ENCODE data around the gene CERS5. TPM values are rescaled to one million over a fixed set of nuclear protein-coding genes. Genes with fewer than 3 reads are reported as not detected.
A peak's percentile ranks its signal among the peaks of the same experiment; 100 is the strongest.

Gene CERS5
- total and polyA plus RNA-seq, 5 donors from 2014 or later, result 45.4 to 61.9 (median 57.1) TPM

- Histone ChIP-seq H3K9me3 (ENCODE audit: control insufficient read depth in 2 of 2, low read length in 2 of 2) (no peaks in the 10 kb centered on the region), H3K27ac (ENCODE audit: insufficient read depth, low read length, poor library complexity, severe bottlenecking) (no peak overlapping the region), H3K4me3 (ENCODE audit: low read depth, low read length) (no peak overlapping the region), H3K4me1 (ENCODE audit: control insufficient read depth, insufficient read depth, low read length, poor library complexity, severe bottlenecking) (peaks cover 16% of the 10 kb centered on the region), H3K27me3 (ENCODE audit: control insufficient read depth, insufficient read depth, low read length) (no peaks in the 10 kb centered on the region), H3K36me3 (ENCODE audit: control insufficient read depth, insufficient read depth, low read length) (no peaks in the 10 kb centered on the region)
- ATAC-seq (ENCODE audit: low read depth in 2 of 2), result no peak
- H3K36me3 Mint-ChIP-seq, result no peaks in the 10 kb centered on the region
- peaks cover 3 to 17% (median 11%) of the 10 kb centered on the region in 4 donors for H3K4me1 Mint-ChIP-seq
- H3K4me3 Mint-ChIP-seq, result no peak overlapping the region
- no peaks in the 10 kb centered on the region for H3K9me3 Mint-ChIP-seq
- H3K27ac Mint-ChIP-seq, result peak overlapping the region in 2 of 3 donors; percentile 71 to 85
- no peaks in the 10 kb centered on the region for H3K27me3 Mint-ChIP-seq
- no peak for DNase-seq
Measured at GRCh38 chr12:50081096-50081808, 85.9 kb downstream of the CERS5 start.

GRCh38 chr12:50079771-50080170 lies 87.4 kb downstream of the CERS5 start:
- no peaks in the 10 kb centered on the region for H3K36me3 ChIP-seq (ENCODE audit: control insufficient read depth, insufficient read depth, low read length)

More at GRCh38 chr12:50079771-50080170, 87.4 kb downstream of the CERS5 start:
- Mint-ChIP-seq H3K9me3 (no peaks in the 10 kb centered on the region), H3K4me1 (peaks cover 3 to 13% (median 5%) of the 10 kb centered on the region in 4 donors), H3K4me3 (peak overlapping the region in 1 of 4 donors; percentile 64), H3K27ac (peak overlapping the region in 2 of 3 donors; percentile 26 to 65), H3K27me3 (no peaks in the 10 kb centered on the region), H3K36me3 (no peaks in the 10 kb centered on the region)
- no peak for ATAC-seq (ENCODE audit: low read depth in 2 of 2)
- no peak overlapping the region for H3K4me3 ChIP-seq (ENCODE audit: low read depth, low read length)
- no peak overlapping the region for H3K27ac ChIP-seq (ENCODE audit: insufficient read depth, low read length, poor library complexity, severe bottlenecking)
- H3K4me1 ChIP-seq (ENCODE audit: control insufficient read depth, insufficient read depth, low read length, poor library complexity, severe bottlenecking), result peaks cover 6% of the 10 kb centered on the region
- no peak for DNase-seq
- H3K27me3 ChIP-seq (ENCODE audit: control insufficient read depth, insufficient read depth, low read length), result no peaks in the 10 kb centered on the region
- no peaks in the 10 kb centered on the region for H3K9me3 ChIP-seq (ENCODE audit: control insufficient read depth in 2 of 2, low read length in 2 of 2)

Other genes with a start within 250 kb of the CERS5 start
- not detected for gene AQP2, start 216.6 kb downstream of the CERS5 start, total RNA-seq
- not detected for gene AQP2, start 216.6 kb downstream of the CERS5 start, polyA plus RNA-seq
- gene AQP5, start 205.5 kb downstream of the CERS5 start, total RNA-seq, result not detected
- gene AQP5, start 205.5 kb downstream of the CERS5 start, polyA plus RNA-seq, result not detected
- not detected for gene AQP6, start 194.4 kb downstream of the CERS5 start, total RNA-seq
- not detected for gene AQP6, start 194.4 kb downstream of the CERS5 start, polyA plus RNA-seq
- 17.2 TPM for gene RACGAP1, start 141.9 kb downstream of the CERS5 start, total RNA-seq
- gene RACGAP1, start 141.9 kb downstream of the CERS5 start, polyA plus RNA-seq, result 10 to 100 TPM; 17.1 to 22.9 (median 18.0) TPM
- gene ASIC1, start 109.8 kb downstream of the CERS5 start, total RNA-seq, result 2.1 TPM
- gene ASIC1, start 109.8 kb downstream of the CERS5 start, polyA plus RNA-seq, result under 1 TPM in 3 of 4 donors, not detected in 1; 0.47 to 0.49 (median 0.49) TPM
- gene SMARCD1, start 82.0 kb downstream of the CERS5 start, total RNA-seq, result 75.2 TPM
- 10 to 100 TPM; 12.0 to 22.3 (median 13.8) TPM for gene SMARCD1, start 82.0 kb downstream of the CERS5 start, polyA plus RNA-seq
- not detected for gene GPD1, start 63.4 kb downstream of the CERS5 start, total RNA-seq
- gene GPD1, start 63.4 kb downstream of the CERS5 start, polyA plus RNA-seq, result under 1 TPM in 1 of 4 donors, not detected in 3; 0.06 TPM
- 46.4 TPM for gene COX14, start 55.1 kb downstream of the CERS5 start, total RNA-seq
- gene COX14, start 55.1 kb downstream of the CERS5 start, polyA plus RNA-seq, result 100 to 1,000 TPM; 256 to 297 (median 268) TPM
- gene LIMA1, start 116.2 kb upstream of the CERS5 start, total RNA-seq, result 19.0 TPM
- gene LIMA1, start 116.2 kb upstream of the CERS5 start, polyA plus RNA-seq, result 10 to 100 TPM; 14.3 to 19.3 (median 17.6) TPM
- gene FAM186A, start 229.2 kb upstream of the CERS5 start, total RNA-seq, result not detected
- gene FAM186A, start 229.2 kb upstream of the CERS5 start, polyA plus RNA-seq, result not detected
- 35.1 TPM for gene LARP4, start 233.5 kb upstream of the CERS5 start, total RNA-seq
- 10 to 100 TPM; 13.7 to 18.5 (median 15.1) TPM for gene LARP4, start 233.5 kb upstream of the CERS5 start, polyA plus RNA-seq